ENCODE results near the gene STK39.

- TF ChIP-seq, protein P1, sequence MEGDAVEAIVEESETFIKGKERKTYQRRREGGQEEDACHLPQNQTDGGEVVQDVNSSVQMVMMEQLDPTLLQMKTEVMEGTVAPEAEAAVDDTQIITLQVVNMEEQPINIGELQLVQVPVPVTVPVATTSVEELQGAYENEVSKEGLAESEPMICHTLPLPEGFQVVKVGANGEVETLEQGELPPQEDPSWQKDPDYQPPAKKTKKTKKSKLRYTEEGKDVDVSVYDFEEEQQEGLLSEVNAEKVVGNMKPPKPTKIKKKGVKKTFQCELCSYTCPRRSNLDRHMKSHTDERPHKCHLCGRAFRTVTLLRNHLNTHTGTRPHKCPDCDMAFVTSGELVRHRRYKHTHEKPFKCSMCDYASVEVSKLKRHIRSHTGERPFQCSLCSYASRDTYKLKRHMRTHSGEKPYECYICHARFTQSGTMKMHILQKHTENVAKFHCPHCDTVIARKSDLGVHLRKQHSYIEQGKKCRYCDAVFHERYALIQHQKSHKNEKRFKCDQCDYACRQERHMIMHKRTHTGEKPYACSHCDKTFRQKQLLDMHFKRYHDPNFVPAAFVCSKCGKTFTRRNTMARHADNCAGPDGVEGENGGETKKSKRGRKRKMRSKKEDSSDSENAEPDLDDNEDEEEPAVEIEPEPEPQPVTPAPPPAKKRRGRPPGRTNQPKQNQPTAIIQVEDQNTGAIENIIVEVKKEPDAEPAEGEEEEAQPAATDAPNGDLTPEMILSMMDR (IDR thresholded peaks at IDR 0.05; ENCODE audit: low read depth, low read length, poor library complexity, severe bottlenecking), result no peak
- TF ChIP-seq EZH2phosphoT487 (IDR thresholded peaks at IDR 0.05; ENCODE audit: borderline replicate concordance, low read length), result no peak
These were observed 293.6 kb downstream of the STK39 start for GRCh38 chr2:167953776-167954175.
